ENCODE data around the gene PRKCE. TPM values are rescaled to one million over a fixed set of nuclear protein-coding genes. Genes with fewer than 3 reads are reported as not detected.

The PRKCE gene
- total and polyA plus RNA-seq, 2 of the 8 experiments (the other 6 are each of a cell fraction or from before 2014, with no cell fraction given), result 0.54 to 2.1 TPM

GRCh38 chr2:46015671-46016070 is 364.2 kb downstream of the PRKCE start:
- Histone ChIP-seq H2AK5ac (ENCODE audit: low read depth, low read length) (0 out of 2 replicates have a peak overlapping the region, but pooled peaks have one; percentile 59), H3K14ac (ENCODE audit: insufficient read length) (no peak overlapping the region), H2BK12ac (ENCODE audit: low read depth, low read length) (peak overlapping the region; percentile 93), H2AFZ (ENCODE audit: low read length) (peak overlapping the region; percentile 79), H3K9me3 (ENCODE audit: insufficient read depth in 2 of 2, low read depth in 1 of 2, low read length in 1 of 2) (no peaks in the 10 kb centered on the region), H3K4me2 (ENCODE audit: insufficient read depth in 1 of 2, low read depth in 2 of 2, low read length in 2 of 2) (peak overlapping the region; percentile 22 to 47; a peak in 3 of 4 replicates), H4K20me1 (replicated peaks in 1 of 2; ENCODE audit: control insufficient read depth in 1 of 2, insufficient read depth in 2 of 2, low read length in 2 of 2) (no peaks in the 10 kb centered on the region), H2BK20ac (ENCODE audit: low read length) (peak overlapping the region; percentile 99; the same call in 1 of the 2 replicates), H3K56ac (replicated peaks; ENCODE audit: insufficient read length, low read depth, low read length) (no peak overlapping the region), H4K8ac (ENCODE audit: extremely low read depth, insufficient read depth, low read length) (no peak overlapping the region), H3K9ac (replicated peaks in 1 of 4; ENCODE audit: extremely low read depth in 1 of 4, low read depth in 3 of 4, low read length in 3 of 4) (no peak overlapping the region), H3K79me2 (ENCODE audit: control insufficient read depth in 1 of 2, insufficient read depth in 2 of 2, low read length in 2 of 2) (no peaks in the 10 kb centered on the region), H3K27me3 (replicated peaks in 1 of 4; ENCODE audit: control insufficient read depth in 3 of 4, extremely low read depth in 1 of 4, insufficient read depth in 3 of 4, low read length in 3 of 4) (no peaks in the 10 kb centered on the region), H2BK120ac (replicated peaks; ENCODE audit: low read depth, low read length) (peak overlapping the region; percentile 30), H3K4me1 (replicated peaks in 1 of 4; ENCODE audit: control insufficient read depth in 3 of 4, insufficient read depth in 4 of 4, low read length in 3 of 4) (peaks cover 6 to 14% (median 9%) of the 10 kb centered on the region in 4 experiments; a peak in 6 of 7 replicates), H3K18ac (ENCODE audit: extremely low read depth, low read length) (peak overlapping the region; percentile 72), H3K4me3 (ENCODE audit: extremely low read depth in 1 of 4, insufficient read depth in 2 of 4, low read depth in 3 of 4, low read length in 4 of 4) (no peak overlapping the region), H4K5ac (ENCODE audit: insufficient read length, low read depth, low read length) (no peak overlapping the region), H4K91ac (replicated peaks; ENCODE audit: insufficient read length, low read length) (peak overlapping the region; percentile 5), H3K27ac (ENCODE audit: low read depth, low read length) (peak overlapping the region; percentile 80), H2BK15ac (ENCODE audit: low read length) (no peak overlapping the region), H3K79me1 (ENCODE audit: low read depth, low read length) (no peaks in the 10 kb centered on the region), H3K4ac (replicated peaks; ENCODE audit: insufficient read length, low read depth, low read length) (no peak overlapping the region), H3K36me3 (ENCODE audit: control insufficient read depth in 2 of 4, insufficient read depth in 4 of 4, low read length in 3 of 4) (no peaks in the 10 kb centered on the region), H3K23ac (ENCODE audit: insufficient read length) (no peak overlapping the region), H2BK5ac (ENCODE audit: low read depth, low read length) (peak overlapping the region; percentile 91), H3K23me2 (ENCODE audit: low read depth, low read length) (no peaks in the 10 kb centered on the region)
- ChIA-PET CTCF (ENCODE audit: partially characterized antibody) (interaction anchor here (0.6 to 1.2 kb wide), 2 partner anchors 9 to 1936 kb away, joined by 3 read pairs; no protein-coding TSS in a partner anchor), POLR2A (ENCODE audit: partially characterized antibody) (no interaction called here)
- no peak for TF ChIP-seq HDAC2 (IDR thresholded peaks at IDR 0.05; ENCODE audit: borderline replicate concordance in 1 of 2, low read depth in 2 of 2, low read length in 2 of 2)
- no peak for TF ChIP-seq RBBP5 (IDR thresholded peaks at IDR 0.05; ENCODE audit: borderline replicate concordance, low read depth, low read length)
- no peak for TF ChIP-seq SIX5 (IDR thresholded peaks at IDR 0.05; ENCODE audit: low read depth, low read length)
- DNase-seq (ENCODE audit: low read depth in 1 of 2, low spot score in 2 of 2), result peak in 1 of 2 experiments; percentile 44
- 67% methylated on average over 6 of the region's 7 CpGs; no CpG with 5 or more reads in 1 of the 2 experiments for WGBS, 2 experiments (ENCODE audit: extremely low coverage in 1 of 2, insufficient coverage in 1 of 2, insufficient read length in 1 of 2, insufficient replicate concordance in 2 of 2, low coverage in 1 of 2, low lambda C conversion rate in 2 of 2, missing lambda C conversion rate in 1 of 2)
- no peak for FAIRE-seq
